ENCODE data around the gene DNAJC6. TPM values are rescaled to one million over a fixed set of nuclear protein-coding genes. Genes with fewer than 3 reads are reported as not detected.

The DNAJC6 gene
- total RNA-seq, result 0.09 and 0.16 TPM in 2 replicates

GRCh38 chr1:65309304-65310077, at the start of gene DNAJC6:
Gene DNAJC6, plus strand, starts transcription at chr1:65309543. Its CDS starts 203 bp downstream, at chr1:65309746.

GRCh38 chr1:65420590-65421350, 111.4 kb downstream of the DNAJC6 start, which contains the start of the genes LEPR and LEPROT:
Gene LEPR, plus strand, starts transcription at chr1:65420668. Its CDS starts 144,898 bp downstream, at chr1:65565566.
Gene LEPROT, plus strand, starts transcription at chr1:65420668. Its CDS starts 57 bp downstream, at chr1:65420725.

Other genes with a start within 250 kb of the DNAJC6 start
- 4.3 and 4.9 TPM in 2 replicates for gene AK4, start 161.3 kb upstream of the DNAJC6 start, total RNA-seq
- gene LEPR, start 111.1 kb downstream of the DNAJC6 start, total RNA-seq, result 12.5 and 16.7 TPM in 2 replicates
- 27.8 and 34.8 TPM in 2 replicates for gene LEPROT, start 111.1 kb downstream of the DNAJC6 start, total RNA-seq